ENCODE results near the gene GABRB2.

DNA sequence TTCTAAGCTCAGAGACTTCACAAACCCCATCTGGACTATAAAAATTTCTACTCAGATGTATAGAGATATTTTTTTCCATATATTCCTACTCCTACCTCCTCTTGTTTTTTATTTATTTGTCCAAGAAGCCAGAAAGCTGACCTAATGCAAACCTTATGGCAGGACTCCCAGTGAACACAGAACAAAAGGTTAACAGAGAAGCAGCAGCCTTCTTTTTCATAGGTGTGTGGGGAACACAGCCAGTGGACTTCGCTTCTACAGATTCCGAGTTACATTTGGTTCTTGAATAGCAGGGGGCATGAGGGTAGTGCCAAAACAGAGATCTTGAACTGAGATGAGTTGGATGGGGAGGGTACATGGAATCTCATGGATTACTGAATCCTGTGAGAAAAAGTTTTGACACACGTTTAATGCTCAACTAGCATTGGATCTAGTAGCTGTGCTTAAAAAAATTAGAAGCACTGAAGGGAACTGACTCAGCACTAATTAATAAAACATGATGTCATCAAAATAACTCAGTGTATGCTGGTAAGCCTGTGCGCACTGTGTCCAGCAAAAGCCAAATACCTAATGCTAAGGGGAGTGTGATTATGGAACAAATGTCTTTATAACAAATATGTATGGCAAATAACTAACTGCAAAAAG is 240.1 kb downstream of the GABRB2 start:
- TF ChIP-seq, protein P1, sequence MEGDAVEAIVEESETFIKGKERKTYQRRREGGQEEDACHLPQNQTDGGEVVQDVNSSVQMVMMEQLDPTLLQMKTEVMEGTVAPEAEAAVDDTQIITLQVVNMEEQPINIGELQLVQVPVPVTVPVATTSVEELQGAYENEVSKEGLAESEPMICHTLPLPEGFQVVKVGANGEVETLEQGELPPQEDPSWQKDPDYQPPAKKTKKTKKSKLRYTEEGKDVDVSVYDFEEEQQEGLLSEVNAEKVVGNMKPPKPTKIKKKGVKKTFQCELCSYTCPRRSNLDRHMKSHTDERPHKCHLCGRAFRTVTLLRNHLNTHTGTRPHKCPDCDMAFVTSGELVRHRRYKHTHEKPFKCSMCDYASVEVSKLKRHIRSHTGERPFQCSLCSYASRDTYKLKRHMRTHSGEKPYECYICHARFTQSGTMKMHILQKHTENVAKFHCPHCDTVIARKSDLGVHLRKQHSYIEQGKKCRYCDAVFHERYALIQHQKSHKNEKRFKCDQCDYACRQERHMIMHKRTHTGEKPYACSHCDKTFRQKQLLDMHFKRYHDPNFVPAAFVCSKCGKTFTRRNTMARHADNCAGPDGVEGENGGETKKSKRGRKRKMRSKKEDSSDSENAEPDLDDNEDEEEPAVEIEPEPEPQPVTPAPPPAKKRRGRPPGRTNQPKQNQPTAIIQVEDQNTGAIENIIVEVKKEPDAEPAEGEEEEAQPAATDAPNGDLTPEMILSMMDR (IDR thresholded peaks at IDR 0.05; ENCODE audit: insufficient read depth, low read depth, low read length) = no peak
- TF ChIP-seq EZH2 (IDR thresholded peaks at IDR 0.05; ENCODE audit: insufficient read depth, low read length) = no peak

All from astrocyte (in vitro differentiated cells and primary cell).